Measurements from ENCODE around the gene DST.

DST gene

GRCh38 chr6:56440551-56440981 is 202.1 kb downstream of the DST start:
- DNase-seq (ENCODE audit: low read depth in 2 of 2) = peak in 1 of 2 donors; percentile 19
- no peak for TF ChIP-seq CTCF (IDR thresholded peaks at IDR 0.05; ENCODE audit: low read depth, low read length)

DNA sequence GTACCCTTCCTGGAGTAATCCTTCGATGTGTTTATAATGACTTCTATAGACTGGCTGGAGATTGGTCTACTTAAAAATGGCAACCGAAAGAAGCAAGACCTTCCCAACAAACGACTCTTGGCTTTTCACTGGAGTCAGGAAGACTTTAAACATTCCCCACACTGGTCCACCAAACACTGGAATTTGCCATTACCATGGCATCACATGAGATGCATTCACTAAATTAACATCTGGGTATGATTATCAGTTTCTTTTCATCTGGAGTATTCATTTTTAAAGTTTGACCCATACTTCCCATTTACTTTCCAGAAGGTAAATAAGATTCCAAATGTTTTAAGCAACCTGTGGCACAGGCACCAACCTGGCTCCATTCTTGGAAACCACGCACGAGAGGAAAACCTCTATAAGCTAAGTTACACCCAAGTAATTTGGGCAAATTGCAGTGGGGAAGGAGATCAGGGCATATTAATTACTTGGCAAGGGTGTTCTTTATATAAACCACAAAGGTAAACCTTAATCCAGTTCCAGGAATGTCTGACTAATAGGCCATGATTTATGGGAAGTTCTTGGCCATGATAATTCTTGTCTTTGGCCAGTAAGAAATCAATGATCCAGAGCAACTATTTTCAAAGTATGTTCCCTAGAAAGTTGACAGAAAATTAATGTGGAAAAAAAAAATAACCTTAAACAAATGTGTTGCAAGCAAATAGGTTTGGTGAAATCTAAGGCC is 205.4 kb downstream of the DST start:
- TF ChIP-seq CTCF (IDR thresholded peaks at IDR 0.05; ENCODE audit: low read depth, low read length) = no peak
- H3K4me3 ChIP-seq (replicated peaks in 1 of 2; ENCODE audit: low read depth in 2 of 2, low read length in 2 of 2) = no peak overlapping the region
- no peak for DNase-seq (ENCODE audit: low read depth in 2 of 2)

More at GRCh38 chr6:56440551-56440981, 202.1 kb downstream of the DST start:
- no peak overlapping the region for H3K4me3 ChIP-seq (replicated peaks in 1 of 2; ENCODE audit: low read depth in 2 of 2, low read length in 2 of 2)

GRCh38 chr6:56435754-56436153 is 206.9 kb downstream of the DST start:
- H3K4me3 ChIP-seq (replicated peaks in 1 of 2; ENCODE audit: low read depth in 2 of 2, low read length in 2 of 2) = no peak overlapping the region
- no peak for TF ChIP-seq CTCF (IDR thresholded peaks at IDR 0.05; ENCODE audit: low read depth, low read length)
- no peak for DNase-seq (ENCODE audit: low read depth in 2 of 2)

GRCh38 chr6:56435326-56435725 is 207.4 kb downstream of the DST start:
- DNase-seq (ENCODE audit: low read depth in 2 of 2) = no peak
- H3K4me3 ChIP-seq (replicated peaks in 1 of 2; ENCODE audit: low read depth in 2 of 2, low read length in 2 of 2) = no peak overlapping the region
- TF ChIP-seq CTCF (IDR thresholded peaks at IDR 0.05; ENCODE audit: low read depth, low read length) = no peak

GRCh38 chr6:56434606-56435005 is 208.1 kb downstream of the DST start:
- H3K4me3 ChIP-seq (replicated peaks in 1 of 2; ENCODE audit: low read depth in 2 of 2, low read length in 2 of 2) = no peak overlapping the region
- DNase-seq (ENCODE audit: low read depth in 2 of 2) = no peak
- TF ChIP-seq CTCF (IDR thresholded peaks at IDR 0.05; ENCODE audit: low read depth, low read length) = no peak

GRCh38 chr6:56433119-56433518 is 209.6 kb downstream of the DST start:
- no peak for TF ChIP-seq CTCF (IDR thresholded peaks at IDR 0.05; ENCODE audit: low read depth, low read length)
- H3K4me3 ChIP-seq (replicated peaks in 1 of 2; ENCODE audit: low read depth in 2 of 2, low read length in 2 of 2) = no peak overlapping the region
- DNase-seq (ENCODE audit: low read depth in 2 of 2) = no peak

GRCh38 chr6:56432194-56432593 is 210.5 kb downstream of the DST start:
- no peak for DNase-seq (ENCODE audit: low read depth in 2 of 2)
- no peak overlapping the region for H3K4me3 ChIP-seq (replicated peaks in 1 of 2; ENCODE audit: low read depth in 2 of 2, low read length in 2 of 2)
- TF ChIP-seq CTCF (IDR thresholded peaks at IDR 0.05; ENCODE audit: low read depth, low read length) = no peak

Measured in cardiac fibroblast (primary cell).